NCI-H1694 treated with DMSO at 0.1 percent for 48 hours (cell line): ENCODE results near the gene ARAP2.

Experiments used
- DNase-seq: peaks from one replicate; lab custom pipeline; 2025; lab: John Stamatoyannopoulos, UW

The ARAP2 gene

DNA sequence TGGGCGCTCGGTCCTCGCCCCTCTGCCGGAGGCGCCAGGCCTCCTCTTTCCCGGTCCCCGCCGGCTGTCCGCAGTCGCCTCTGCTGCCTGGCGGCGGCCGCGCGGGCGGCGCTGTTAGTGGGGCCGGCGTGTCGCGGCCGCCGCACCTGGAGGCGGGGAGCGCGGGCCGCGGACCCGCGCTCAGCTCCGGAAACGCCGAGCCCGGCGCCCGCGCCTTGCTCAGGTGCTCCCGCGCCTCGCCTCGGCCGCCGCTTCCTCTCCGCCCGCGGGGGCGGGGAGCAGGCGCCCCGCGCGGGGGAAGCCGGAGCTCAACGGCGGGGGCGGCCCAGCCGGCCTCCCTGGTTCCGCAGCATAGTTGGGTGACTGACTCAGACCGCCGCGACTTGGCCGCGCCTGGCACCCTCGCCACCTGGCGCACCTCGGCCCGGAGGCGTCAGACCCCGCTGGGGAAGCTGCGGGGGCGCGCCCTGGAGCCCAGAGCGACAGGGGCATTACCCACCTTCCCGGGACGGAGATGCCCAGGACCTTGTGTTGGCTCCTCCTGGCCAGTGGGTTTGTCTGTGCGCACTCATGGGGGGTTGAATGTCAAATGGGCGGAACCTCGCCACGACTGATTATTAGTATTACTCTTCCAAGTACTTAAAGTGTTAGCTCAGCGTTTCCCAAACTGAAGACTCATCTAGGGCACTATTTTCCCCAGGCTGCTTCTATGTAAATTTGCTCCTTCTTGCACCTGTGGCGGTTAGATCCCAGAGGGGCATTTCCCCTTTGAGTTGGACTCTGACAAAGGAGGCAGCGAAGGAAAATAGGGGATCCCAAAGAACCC, at the start of gene ARAP2:
ARAP2 (minus strand) TSS at position 258 of the 826 bp plus-strand sequence. CDS start 15,028 bp downstream, outside the sequence.
- DNase-seq: no peak

DNA sequence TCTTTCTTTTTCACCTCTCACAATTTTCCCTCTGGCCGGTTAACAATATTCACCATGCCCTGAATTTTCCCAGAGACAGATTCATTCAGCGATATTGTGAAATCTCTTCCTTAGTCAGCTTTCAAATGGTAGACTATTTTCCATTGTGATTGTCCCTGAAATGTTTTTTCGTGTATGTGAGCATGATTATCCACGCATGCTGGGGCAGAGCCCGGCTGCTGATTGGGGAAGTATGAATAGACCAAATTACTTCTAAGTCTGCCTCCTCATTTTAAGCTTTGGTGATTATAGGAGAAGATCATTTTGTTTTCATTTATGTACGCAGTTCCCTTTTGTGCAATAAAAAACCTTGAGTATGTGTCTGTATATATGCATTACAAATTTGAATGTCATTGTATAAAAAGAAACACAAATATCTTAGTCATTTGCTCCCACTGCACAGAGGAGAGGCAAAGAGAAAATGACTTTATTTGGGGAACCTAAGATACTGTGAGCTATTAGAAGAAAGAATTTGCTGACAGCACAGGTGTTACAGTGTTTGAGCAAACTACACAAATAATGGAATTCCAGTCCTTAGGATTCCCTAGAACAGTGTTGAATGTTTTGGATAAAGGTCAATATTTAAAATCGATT, 48.4 kb upstream of the ARAP2 start:
- no peak for DNase-seq

DNA sequence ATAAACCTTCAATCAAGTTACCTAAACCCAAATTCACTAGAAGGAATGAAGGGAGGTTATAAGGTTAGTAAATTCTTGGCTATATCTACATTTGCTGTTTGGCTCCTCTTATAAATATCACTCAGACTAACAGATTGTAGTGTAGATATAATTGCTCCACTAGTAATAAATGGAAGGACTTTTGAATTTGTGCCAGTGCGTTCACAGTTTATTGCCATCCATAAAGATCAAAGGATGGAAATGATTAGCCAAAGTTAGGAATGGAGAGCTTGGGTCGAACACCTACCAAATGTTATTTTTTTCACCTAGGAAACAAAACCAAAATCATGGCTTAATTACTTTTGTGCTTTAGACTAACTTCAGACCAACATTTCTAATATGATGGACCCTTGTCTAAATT, 46.3 kb upstream of the ARAP2 start:
- no peak for DNase-seq

GRCh38 chr4:36288731-36289426, 44.6 kb upstream of the ARAP2 start:
- no peak for DNase-seq

DNA sequence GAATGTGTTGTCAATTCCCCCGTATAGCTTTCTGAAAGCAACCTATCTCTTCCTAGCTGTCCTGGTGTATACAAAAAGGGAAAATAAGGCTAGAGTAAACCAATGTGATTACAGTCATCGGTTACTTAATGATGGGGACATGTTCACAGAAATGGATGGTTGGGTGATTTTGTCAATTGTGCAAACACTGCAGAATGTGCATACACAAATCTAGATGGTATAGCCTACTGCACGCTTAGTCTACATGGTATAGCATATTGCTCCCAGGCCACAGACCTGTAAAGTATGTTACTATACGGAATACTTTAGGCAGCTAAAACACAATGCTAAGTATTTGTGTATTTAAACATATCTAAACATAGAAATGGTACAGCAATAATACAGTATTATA, 42.2 kb upstream of the ARAP2 start:
- no peak for DNase-seq

DNA sequence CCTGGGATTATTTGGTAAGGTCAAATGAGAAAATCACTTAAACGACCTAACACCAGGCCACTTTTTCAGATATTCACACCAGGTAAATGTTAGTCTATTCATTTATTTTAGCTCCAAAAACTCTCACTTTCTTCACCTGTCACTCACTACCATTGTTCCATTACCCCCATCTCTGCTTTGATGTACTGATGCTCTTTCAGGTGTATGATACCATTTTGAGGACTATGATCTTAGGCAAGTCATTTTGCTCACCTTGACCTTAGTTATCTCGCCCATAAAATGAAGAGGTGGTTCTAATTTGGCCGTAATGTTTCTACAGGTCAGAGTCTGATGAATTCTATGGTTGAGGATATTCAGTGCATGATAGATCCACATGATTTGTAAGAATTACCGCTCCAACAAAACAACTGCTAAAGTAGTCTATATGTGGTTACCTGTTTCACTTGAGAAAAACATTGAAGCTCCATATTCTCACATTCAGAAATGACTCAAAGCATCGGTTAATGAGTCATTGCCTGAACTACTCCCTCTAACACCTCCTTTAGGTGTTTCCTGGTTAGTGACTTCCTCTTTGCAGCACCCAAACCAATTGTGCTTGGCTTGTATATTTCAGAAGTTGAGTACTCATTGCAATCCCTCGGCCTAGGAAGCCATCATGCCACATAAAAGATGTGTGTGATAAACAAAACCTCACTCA, 41.6 kb upstream of the ARAP2 start:
- DNase-seq: no peak

- no peak for DNase-seq
Measured at GRCh38 chr4:36283912-36284465, 39.7 kb upstream of the ARAP2 start.

DNA sequence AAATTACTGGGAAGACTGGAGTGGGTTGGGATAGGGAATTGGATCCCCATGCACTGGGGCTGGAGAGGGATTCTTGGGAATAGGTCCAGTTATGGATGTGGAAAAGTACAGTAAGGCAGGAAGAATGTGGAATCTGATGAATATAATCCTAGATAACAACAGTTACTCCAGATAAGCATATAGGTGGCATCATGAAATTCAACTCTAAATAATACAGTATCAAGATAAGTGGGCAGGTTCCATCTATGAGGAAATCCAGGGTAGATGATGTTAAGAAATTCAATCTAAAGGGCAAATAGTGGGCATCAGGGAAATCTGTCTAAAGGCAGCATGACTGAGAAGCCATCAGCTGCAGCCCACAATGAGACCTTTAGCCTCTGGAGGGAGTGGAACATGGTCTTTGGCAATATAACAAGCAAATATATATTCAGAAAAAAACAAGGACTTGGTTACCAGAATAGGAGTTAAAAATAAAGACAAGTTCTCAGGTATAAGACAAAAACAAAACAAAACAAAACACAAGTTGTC, 38.3 kb upstream of the ARAP2 start:
- DNase-seq: no peak

GRCh38 chr4:36281384-36282106, 37.2 kb upstream of the ARAP2 start, which contains the start of gene DTHD1:
TSS of gene DTHD1 (plus strand) at chr4:36281616. CDS start at chr4:36281759, 143 bp downstream.
- no peak for DNase-seq

DNA sequence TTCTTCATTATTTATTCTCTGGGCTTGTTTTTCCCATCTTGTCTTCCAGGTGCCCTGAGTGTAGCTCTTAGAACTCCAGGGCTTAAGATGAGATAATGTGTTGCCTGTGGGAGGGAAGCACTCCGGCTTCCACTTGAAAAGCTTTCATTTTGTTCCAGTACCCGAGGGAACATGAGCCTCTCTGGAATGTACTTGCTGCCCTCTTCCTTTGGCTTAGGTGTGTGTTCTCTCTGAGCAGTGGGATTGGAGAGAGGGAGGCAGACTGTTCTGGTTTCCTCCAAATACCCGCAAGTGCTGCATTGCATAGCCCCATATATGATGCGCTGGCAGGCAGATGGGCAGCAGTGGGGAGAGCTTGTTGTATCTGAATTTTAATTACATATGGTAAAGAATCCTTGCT, 36.2 kb upstream of the ARAP2 start:
- no peak for DNase-seq

DNA sequence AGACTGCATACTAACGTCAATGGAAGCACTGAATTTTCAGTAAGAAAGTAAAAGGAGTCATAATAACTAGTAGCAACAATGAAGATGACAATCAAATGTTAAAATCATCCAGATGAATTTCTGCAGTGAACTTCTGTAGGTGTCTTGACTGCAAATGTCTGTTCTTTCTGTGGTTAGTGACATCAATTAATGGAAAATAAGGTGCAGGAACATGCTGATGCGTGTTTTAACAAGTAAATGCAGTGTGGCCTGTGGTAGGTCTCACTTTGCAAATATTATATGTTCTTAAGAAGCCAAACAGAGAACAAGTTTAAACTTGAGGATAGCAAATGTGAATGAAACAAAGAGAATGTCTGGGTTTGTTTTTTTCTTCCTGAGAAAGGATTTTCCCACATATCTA, 34.5 kb upstream of the ARAP2 start:
- no peak for DNase-seq

GRCh38 chr4:36277533-36277932, 33.2 kb upstream of the ARAP2 start:
- no peak for DNase-seq

- no peak for DNase-seq
Measured at GRCh38 chr4:36274158-36274557, 29.8 kb upstream of the ARAP2 start.

DNA sequence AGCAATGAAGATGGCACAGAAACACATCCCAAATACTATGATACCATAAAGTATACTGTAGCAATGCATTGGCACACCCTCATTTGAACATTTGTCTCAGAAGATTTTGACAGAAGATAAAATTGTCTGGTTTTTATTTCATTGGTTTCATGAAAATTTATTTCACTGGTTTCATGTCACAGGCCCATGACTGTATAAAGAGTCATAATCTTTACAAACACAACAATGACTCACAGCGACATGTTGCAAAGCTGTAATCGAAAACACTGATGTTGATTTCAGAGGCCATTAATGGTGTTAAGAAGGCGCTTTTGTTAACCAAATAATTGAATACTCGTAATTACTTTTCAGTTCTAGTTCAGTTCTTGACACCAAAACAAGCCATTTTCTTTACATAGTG, 29.0 kb upstream of the ARAP2 start:
- no peak for DNase-seq

DNA sequence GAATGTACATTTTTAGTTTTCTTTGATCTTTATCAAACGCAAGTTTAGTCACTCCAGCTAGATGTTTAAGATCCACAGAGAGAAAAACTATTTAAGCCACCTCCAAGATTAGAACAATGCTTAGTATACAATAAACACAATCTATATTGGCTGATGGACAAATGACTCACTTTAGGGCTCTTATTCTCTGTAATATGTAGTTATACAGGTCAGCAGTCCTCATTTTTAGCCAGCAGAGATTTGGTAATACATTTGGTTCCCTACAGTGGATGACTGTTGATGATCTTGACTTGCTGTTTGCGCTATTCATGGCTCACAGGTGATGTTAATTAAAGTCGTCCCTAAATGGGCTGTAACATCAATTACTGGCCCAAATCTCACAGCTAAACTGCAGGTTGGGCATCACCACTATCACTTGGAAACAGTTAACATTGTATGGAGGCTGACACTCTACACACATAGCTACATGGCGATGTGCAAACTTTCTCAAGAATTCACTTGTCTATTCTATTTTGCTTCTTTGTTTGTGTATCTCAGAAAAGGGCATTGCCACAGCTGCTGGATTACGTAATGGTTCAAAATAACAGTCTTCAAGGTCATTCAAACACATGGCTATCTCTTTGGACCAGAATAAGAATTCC, 25.3 kb upstream of the ARAP2 start:
- no peak for DNase-seq

DNA sequence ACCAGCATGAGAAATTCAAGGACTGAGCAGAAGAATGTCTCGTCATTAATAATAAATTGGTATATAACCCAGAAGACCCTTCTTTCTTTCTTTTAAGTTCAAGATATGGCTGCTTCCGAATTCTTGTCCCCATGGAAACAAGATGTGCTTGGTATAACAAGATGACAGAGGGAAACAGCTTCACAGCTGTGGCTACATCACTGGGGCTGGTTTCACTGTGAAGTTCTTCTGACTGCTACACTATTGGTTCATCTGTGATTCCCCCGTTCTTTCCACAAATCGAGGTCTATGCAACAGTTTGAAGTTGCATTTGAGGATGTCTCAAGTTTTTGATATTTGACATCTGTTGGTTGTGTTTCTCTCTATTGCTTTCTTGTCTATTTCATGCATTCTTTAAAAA, 24.8 kb upstream of the ARAP2 start:
- no peak for DNase-seq

DNA sequence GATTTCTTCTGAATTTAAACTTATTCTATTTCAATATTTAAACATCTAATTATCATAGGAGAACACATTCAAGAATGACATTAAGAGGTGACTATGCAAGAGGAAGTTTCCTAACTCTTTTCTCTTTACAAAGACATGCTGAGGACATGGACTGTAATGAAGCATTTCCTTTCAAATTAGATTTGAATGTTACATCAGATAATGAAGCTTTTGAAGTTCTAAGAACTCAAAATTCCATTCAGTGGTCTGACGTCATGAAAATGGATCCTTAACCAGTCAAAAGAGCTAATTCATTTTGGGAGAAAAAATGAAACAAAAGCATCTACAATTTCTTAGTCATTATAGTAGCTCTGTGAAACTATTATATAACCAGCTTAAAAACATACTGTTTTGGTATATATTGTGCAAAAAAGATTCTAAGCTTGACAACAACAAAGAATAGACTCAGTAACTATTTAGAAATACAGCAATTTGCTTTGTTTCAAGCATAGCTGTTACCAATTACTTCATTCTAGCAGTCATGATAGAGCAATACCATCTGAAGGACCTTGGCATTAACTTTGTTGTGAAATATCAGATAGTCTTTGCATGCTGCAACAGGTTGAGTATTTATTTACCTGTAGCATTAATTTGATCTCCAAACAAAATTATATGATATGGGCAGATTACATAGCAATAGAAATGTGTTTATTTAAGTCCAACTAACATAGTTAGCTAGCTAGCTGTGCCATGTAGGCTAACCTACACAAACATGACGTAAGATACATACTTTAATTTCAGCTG, 23.4 kb upstream of the ARAP2 start:
- DNase-seq: no peak

DNA sequence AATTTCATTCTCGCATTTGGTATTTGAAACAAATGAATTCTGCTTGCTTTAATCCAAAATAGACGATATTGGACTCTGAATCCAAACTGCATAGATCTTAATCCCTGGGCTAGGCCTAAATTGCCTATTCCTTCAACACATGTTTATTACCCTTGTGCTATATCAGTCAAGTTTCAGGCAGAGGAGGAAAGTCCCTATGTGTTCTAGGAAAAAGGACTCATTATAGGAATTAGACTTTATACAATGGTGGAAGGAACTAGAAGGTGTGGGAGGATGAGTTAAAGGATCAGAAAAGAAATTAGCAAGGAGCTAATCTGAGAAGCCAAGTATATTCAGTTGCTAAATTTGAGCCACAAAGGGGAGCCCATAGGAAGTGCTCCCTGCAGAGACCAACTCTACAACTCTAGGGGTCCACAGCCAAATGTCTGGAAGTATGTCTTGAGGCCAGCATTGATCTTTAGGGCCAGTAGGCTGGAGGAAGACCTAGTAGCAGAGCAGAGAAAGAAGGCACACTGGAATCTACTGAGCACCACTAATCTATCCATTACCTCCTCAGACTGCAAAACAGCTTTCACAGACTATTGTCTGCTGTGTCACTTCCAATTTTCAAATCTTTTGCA, 20.0 kb upstream of the ARAP2 start:
- DNase-seq: no peak

DNA sequence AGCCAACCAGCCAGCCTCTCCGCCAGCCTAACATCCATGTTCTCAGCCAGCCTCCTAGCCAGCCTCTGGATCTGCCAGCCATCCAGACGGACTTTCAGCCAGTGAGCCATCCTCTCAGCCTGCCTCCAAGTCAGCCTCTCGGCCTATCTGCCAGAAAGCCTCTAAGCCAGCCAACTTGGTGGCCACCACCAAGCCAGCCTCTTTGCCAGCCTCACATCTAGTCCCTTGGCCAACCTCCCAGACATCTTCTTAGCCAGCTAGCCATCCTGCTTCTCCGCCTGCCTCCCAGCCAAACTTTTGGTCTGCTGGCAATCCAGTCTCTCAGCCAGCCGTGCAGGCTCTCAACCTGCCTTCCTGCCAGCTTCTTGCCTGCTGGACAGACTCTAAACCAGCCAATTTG, 16.4 kb upstream of the ARAP2 start:
- no peak for DNase-seq
